Neural cell (in vitro differentiated cells): Measurements from ENCODE around the gene SLC5A11. TPM values are rescaled to one million over a fixed set of nuclear protein-coding genes. Genes with fewer than 3 reads are reported as not detected.
A peak's percentile ranks its signal among the peaks of the same experiment; 100 is the strongest.

Experiments used
- H2AFZ ChIP-seq: fragments of 200-600, 300-800 bp; sonication (generic), shearing (Covaris generic); 2 replicates; pipeline ENCODE4 v1.6.0; 2014; ENCODE audit warnings: low read depth, mild to moderate bottlenecking, antibody characterized with exemption, low read length, moderate library complexity
- H3F3A ChIP-seq: fragments of 200-600 bp; shearing (Covaris generic); 2 replicates; pipeline ENCODE4 v1.6.1; 2016; ENCODE audit warnings: mild to moderate bottlenecking, moderate library complexity, mixed read lengths, antibody characterized with exemption, low read length; ENCODE audit not compliant: insufficient read depth, poor library complexity, severe bottlenecking
- H3K27ac ChIP-seq: fragments of 200-600, 300-800 bp; sonication (generic), shearing (Covaris generic); 2 replicates; pipeline ENCODE4 v1.5.1; 2014; ENCODE audit warnings: mild to moderate bottlenecking, low read length, moderate library complexity
- H3K27me3 ChIP-seq: fragments of 300-800, 200-600 bp; sonication (generic), shearing (Covaris generic); 2 replicates; pipeline ENCODE4 v1.6.0; 2014; ENCODE audit warnings: mild to moderate bottlenecking, low read depth, low read length, moderate library complexity; ENCODE audit not compliant: insufficient read depth
- H3K36me3 ChIP-seq: fragments of 300-800, 200-600 bp; sonication (generic), shearing (Covaris generic); 2 replicates; pipeline ENCODE4 v1.5.1; 2014; ENCODE audit warnings: mild to moderate bottlenecking, antibody characterized with exemption, low read length, moderate library complexity; ENCODE audit not compliant: insufficient read depth
- H3K4me2 ChIP-seq: fragments of 300-800, 200-600 bp; sonication (generic), shearing (Covaris generic); 2 replicates; pipeline ENCODE4 v1.6.0; 2014; ENCODE audit warnings: mild to moderate bottlenecking, low read length
- H3K4me3 ChIP-seq: fragments of 300-800, 200-600 bp; sonication (generic), shearing (Covaris generic); 2 replicates; pipeline ENCODE4 v1.5.1; 2014; ENCODE audit warnings: mild to moderate bottlenecking, low read length, moderate library complexity
- H3K79me2 ChIP-seq: fragments of 200-600 bp; shearing (Covaris generic); replicated peaks from 2 replicates; pipeline ENCODE4 v1.6.0; 2014; ENCODE audit warnings: mild to moderate bottlenecking, low read length, moderate library complexity; ENCODE audit not compliant: insufficient read depth
- H3K9ac ChIP-seq: fragments of 300-800, 200-600 bp; sonication (generic), shearing (Covaris generic); 2 replicates; pipeline ENCODE4 v1.6.1; 2016; ENCODE audit warnings: mild to moderate bottlenecking, low read length, mixed read lengths
- H3K9me2 ChIP-seq: fragments of 200-600 bp; shearing (Covaris generic); 2 replicates; pipeline ENCODE4 v1.6.1; 2016; ENCODE audit warnings: mild to moderate bottlenecking, low read length, mixed read lengths; ENCODE audit not compliant: insufficient read depth
- H3K9me3 ChIP-seq: fragments of 200-600, 300-800 bp; sonication (generic), shearing (Covaris generic); 2 replicates; pipeline ENCODE4 v1.6.1; 2016; ENCODE audit warnings: mild to moderate bottlenecking, mixed run types, low read length, moderate library complexity, mixed read lengths
- H4K20me1 ChIP-seq: fragments of 200-600 bp; shearing (Covaris generic); 2 replicates; pipeline ENCODE4 v1.6.1; 2016; ENCODE audit warnings: mild to moderate bottlenecking, mixed run types; ENCODE audit not compliant: insufficient read depth
- EP300 ChIP-seq: fragments of 450-650 bp; conservative IDR thresholded peaks from 2 replicates; pipeline ENCODE4 v1.6.1; 2014; ENCODE audit warnings: antibody characterized with exemption, mild to moderate bottlenecking, moderate library complexity; ENCODE audit not compliant: poor library complexity, severe bottlenecking
- EZH2 ChIP-seq: fragments of 200-600, 300-800 bp; shearing (Covaris generic), sonication (generic); IDR thresholded peaks from 2 replicates; pipeline ENCODE4 v1.6.1; 2014; ENCODE audit warnings: antibody characterized with exemption, low read length, borderline replicate concordance, mild to moderate bottlenecking; ENCODE audit not compliant: insufficient read depth, poor library complexity, severe bottlenecking
- MXI1 ChIP-seq: fragments of 450-650 bp; conservative IDR thresholded peaks from 2 replicates; pipeline ENCODE4 v1.6.1; 2014; ENCODE audit warnings: antibody characterized with exemption, mild to moderate bottlenecking; ENCODE audit not compliant: poor library complexity, severe bottlenecking
- POLR2AphosphoS5 ChIP-seq: IDR thresholded peaks from 2 replicates; pipeline ENCODE4 v1.6.1; 2012
- RAD21 ChIP-seq: fragments of 450-650 bp; conservative IDR thresholded peaks from 2 replicates; pipeline ENCODE4 v1.6.1; 2014; ENCODE audit warnings: antibody characterized with exemption, mild to moderate bottlenecking, moderate library complexity
- SMC3 ChIP-seq: fragments of 450-650 bp; conservative IDR thresholded peaks from 2 replicates; pipeline ENCODE4 v1.6.1; 2014; ENCODE audit warnings: antibody characterized with exemption, mild to moderate bottlenecking, moderate library complexity; ENCODE audit not compliant: poor library complexity
- TAF1 ChIP-seq: IDR thresholded peaks from 2 replicates; pipeline ENCODE4 v1.6.1; 2012; ENCODE audit warnings: low read depth
- polyA plus RNA-seq: library from polyadenylated mRNA; depleted of rRNA; stranded (reverse); fragments of >200 nt; gene quantifications from 2 replicates; pipeline ENCODE4 v1.2.3, GENCODE V29; 2014
- TF ChIP-seq, protein P1 (sequence below): IDR thresholded peaks from 2 replicates; pipeline ENCODE4 v1.6.1; 2012; ENCODE audit warnings: borderline replicate concordance
- TF ChIP-seq, protein P2 (sequence below): fragments of 450-650 bp; IDR thresholded peaks from 2 replicates; pipeline ENCODE4 v1.5.1; 2014; ENCODE audit warnings: antibody characterized with exemption, mild to moderate bottlenecking, moderate library complexity; ENCODE audit not compliant: poor library complexity, severe bottlenecking

The SLC5A11 gene
- polyA plus RNA-seq, 1 donor from 2014 or later, result not detected

DNA sequence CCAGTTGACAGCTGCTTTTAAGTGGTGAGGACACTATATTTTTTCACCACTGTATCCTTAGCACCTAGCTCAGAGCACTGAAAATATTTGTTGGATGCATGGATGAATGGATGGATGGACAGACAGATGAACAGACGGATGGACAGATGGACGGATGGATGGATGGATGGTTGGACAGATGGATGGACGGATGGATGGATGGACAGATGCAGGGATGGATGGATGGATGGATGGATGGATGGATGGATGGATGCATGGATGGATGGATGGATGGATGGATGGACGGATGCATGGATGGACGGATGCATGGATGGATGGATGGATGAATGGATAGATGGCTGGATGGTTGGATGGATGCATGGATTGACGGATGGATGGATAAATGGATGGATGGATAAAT is 12.4 kb upstream of the SLC5A11 start:
- no peaks in the 10 kb centered on the region for H3K9me3 ChIP-seq
- no peak overlapping the region for H3K4me2 ChIP-seq
- no peaks in the 10 kb centered on the region for H3K36me3 ChIP-seq
- no peaks in the 10 kb centered on the region for H3K9me2 ChIP-seq
- no peak overlapping the region for H2AFZ ChIP-seq
- H3K27me3 ChIP-seq, result no peaks in the 10 kb centered on the region
- H3K79me2 ChIP-seq, result no peaks in the 10 kb centered on the region
- TF ChIP-seq MXI1, result no peak
- TF ChIP-seq EP300, result no peak
- TF ChIP-seq, protein P1, sequence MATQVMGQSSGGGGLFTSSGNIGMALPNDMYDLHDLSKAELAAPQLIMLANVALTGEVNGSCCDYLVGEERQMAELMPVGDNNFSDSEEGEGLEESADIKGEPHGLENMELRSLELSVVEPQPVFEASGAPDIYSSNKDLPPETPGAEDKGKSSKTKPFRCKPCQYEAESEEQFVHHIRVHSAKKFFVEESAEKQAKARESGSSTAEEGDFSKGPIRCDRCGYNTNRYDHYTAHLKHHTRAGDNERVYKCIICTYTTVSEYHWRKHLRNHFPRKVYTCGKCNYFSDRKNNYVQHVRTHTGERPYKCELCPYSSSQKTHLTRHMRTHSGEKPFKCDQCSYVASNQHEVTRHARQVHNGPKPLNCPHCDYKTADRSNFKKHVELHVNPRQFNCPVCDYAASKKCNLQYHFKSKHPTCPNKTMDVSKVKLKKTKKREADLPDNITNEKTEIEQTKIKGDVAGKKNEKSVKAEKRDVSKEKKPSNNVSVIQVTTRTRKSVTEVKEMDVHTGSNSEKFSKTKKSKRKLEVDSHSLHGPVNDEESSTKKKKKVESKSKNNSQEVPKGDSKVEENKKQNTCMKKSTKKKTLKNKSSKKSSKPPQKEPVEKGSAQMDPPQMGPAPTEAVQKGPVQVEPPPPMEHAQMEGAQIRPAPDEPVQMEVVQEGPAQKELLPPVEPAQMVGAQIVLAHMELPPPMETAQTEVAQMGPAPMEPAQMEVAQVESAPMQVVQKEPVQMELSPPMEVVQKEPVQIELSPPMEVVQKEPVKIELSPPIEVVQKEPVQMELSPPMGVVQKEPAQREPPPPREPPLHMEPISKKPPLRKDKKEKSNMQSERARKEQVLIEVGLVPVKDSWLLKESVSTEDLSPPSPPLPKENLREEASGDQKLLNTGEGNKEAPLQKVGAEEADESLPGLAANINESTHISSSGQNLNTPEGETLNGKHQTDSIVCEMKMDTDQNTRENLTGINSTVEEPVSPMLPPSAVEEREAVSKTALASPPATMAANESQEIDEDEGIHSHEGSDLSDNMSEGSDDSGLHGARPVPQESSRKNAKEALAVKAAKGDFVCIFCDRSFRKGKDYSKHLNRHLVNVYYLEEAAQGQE, result no peak
- no peak for TF ChIP-seq TAF1
- no peak for TF ChIP-seq SMC3
- no peak for TF ChIP-seq RAD21
- no peak for TF ChIP-seq EZH2
- TF ChIP-seq POLR2AphosphoS5, result no peak
- TF ChIP-seq, protein P2, sequence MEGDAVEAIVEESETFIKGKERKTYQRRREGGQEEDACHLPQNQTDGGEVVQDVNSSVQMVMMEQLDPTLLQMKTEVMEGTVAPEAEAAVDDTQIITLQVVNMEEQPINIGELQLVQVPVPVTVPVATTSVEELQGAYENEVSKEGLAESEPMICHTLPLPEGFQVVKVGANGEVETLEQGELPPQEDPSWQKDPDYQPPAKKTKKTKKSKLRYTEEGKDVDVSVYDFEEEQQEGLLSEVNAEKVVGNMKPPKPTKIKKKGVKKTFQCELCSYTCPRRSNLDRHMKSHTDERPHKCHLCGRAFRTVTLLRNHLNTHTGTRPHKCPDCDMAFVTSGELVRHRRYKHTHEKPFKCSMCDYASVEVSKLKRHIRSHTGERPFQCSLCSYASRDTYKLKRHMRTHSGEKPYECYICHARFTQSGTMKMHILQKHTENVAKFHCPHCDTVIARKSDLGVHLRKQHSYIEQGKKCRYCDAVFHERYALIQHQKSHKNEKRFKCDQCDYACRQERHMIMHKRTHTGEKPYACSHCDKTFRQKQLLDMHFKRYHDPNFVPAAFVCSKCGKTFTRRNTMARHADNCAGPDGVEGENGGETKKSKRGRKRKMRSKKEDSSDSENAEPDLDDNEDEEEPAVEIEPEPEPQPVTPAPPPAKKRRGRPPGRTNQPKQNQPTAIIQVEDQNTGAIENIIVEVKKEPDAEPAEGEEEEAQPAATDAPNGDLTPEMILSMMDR, result no peak
- no peaks in the 10 kb centered on the region for H4K20me1 ChIP-seq
- H3K4me3 ChIP-seq, result no peak overlapping the region
- H3K27ac ChIP-seq, result no peak overlapping the region
- H3K9ac ChIP-seq, result no peak overlapping the region
- no peaks in the 10 kb centered on the region for H3F3A ChIP-seq

DNA sequence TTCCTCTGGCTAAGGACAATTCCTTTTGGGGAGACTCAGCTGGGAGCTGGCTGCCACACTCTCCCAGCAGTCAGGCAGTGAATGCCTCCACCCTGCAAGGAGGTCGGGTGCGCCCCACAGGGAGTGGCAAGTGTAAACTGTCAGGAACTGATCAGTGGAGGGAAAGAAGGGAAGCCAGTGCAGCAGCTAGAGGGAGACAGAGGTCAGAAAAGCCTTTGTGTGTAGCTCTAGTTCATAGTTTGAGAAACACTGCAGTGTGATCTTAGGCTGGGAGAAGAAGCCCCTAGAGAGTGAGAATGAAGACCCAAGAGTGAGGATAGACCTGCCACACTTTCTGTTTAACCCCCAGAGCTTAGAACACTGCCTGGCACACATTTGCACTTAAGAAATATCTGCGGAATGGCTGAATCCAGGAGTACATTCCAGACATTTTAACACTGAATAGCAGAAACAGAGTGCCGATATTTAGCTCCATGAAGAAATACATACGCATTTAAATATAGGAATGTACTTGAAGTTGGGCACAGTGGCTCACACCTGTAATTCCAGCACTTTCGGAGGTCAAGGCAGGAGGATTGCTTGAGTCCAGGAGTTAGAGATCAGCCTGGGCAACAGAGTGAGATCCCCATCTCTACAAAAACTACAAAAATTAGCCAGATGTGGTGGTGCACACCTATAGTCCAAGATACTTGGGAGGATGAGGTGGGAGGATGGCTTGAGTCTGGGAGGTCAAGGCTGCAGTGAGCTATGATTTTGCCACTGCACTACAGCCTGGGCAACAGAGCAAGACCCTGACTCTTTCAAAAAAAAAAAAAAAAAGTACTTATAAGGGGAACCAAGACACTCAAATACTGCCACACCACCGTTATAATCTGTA is 11.1 kb upstream of the SLC5A11 start:
- Histone ChIP-seq H3F3A (no peaks in the 10 kb centered on the region), H3K9ac (no peak overlapping the region), H3K27ac (no peak overlapping the region), H3K9me3 (no peaks in the 10 kb centered on the region), H4K20me1 (no peaks in the 10 kb centered on the region), H3K79me2 (no peaks in the 10 kb centered on the region), H3K36me3 (no peaks in the 10 kb centered on the region), H2AFZ (no peak overlapping the region), H3K27me3 (no peaks in the 10 kb centered on the region), H3K9me2 (no peaks in the 10 kb centered on the region), H3K4me3 (no peak overlapping the region), H3K4me2 (no peak overlapping the region)
- no peak for TF ChIP-seq POLR2AphosphoS5
- no peak for TF ChIP-seq TAF1
- TF ChIP-seq, protein P2, result peak; percentile 49
- no peak for TF ChIP-seq EZH2
- TF ChIP-seq MXI1, result no peak
- TF ChIP-seq SMC3, result no peak
- no peak for TF ChIP-seq EP300
- peak; percentile 38 for TF ChIP-seq RAD21
- TF ChIP-seq, protein P1, result no peak
